Skeletal muscle tissue (tissue), 4 donors: ENCODE results near the gene RBM4B. TPM values are rescaled to one million over a fixed set of nuclear protein-coding genes. Genes with fewer than 3 reads are reported as not detected.

Source experiments
- H3K27ac ChIP-seq: one replicate; pipeline ENCODE4 v1.7.0; 2013; ENCODE audit warnings: mild to moderate bottlenecking, low read depth, low read length, inconsistent platforms
- H3K27me3 ChIP-seq, 3 donors: one replicate each; pipeline ENCODE4 v1.7.0; 2013; ENCODE audit warnings: low read length in 3 of 3; ENCODE audit not compliant: control insufficient read depth in 3 of 3, insufficient read depth in 3 of 3
- H3K36me3 ChIP-seq, 3 donors: one replicate each; pipeline ENCODE4 v1.7.0; 2013; ENCODE audit warnings: low read length in 3 of 3; ENCODE audit not compliant: control insufficient read depth in 3 of 3, insufficient read depth in 3 of 3
- H3K4me1 ChIP-seq, 3 donors: one replicate each; pipeline ENCODE4 v1.7.0; 2013; ENCODE audit warnings: low read length in 3 of 3, mild to moderate bottlenecking in 3 of 3; ENCODE audit not compliant: control insufficient read depth in 3 of 3, insufficient read depth in 3 of 3
- H3K4me3 ChIP-seq, 3 donors: one replicate each; pipeline ENCODE4 v1.7.0; 2013; ENCODE audit warnings: low read length in 3 of 3
- H3K9ac ChIP-seq, 3 donors: one replicate each; pipeline ENCODE4 v1.7.0; 2013; ENCODE audit warnings: low read length in 3 of 3, mild to moderate bottlenecking in 3 of 3, moderate library complexity in 2 of 3, low read depth in 1 of 3
- H3K9me3 ChIP-seq, 3 donors: one replicate each; pipeline ENCODE4 v1.7.0; 2013; ENCODE audit warnings: low read length in 3 of 3; ENCODE audit not compliant: control insufficient read depth in 3 of 3
- total RNA-seq: library from RNA; depleted of rRNA; stranded (reverse); fragments of >200 nt; gene quantifications from one replicate; pipeline ENCODE4 v1.2.3, GENCODE V29; 2014
- donor health status: Osteomylitis.

Gene RBM4B
- total RNA-seq, 1 donor from 2014 or later = 32.4 TPM

- H3K27ac ChIP-seq = no peak overlapping the region
- H3K36me3 ChIP-seq = peaks cover 17 to 31% (median 26%) of the 10 kb centered on the region in 3 donors
- H3K4me1 ChIP-seq = peaks cover 3 to 12% (median 7%) of the 10 kb centered on the region in 3 donors
- no peak overlapping the region for H3K4me3 ChIP-seq
- no peaks in the 10 kb centered on the region for H3K27me3 ChIP-seq
- H3K9ac ChIP-seq = no peak overlapping the region
- no peaks in the 10 kb centered on the region for H3K9me3 ChIP-seq
Measured at GRCh38 chr11:66631883-66632282, 45.8 kb downstream of the RBM4B start.

- Histone ChIP-seq H3K4me3 (no peak overlapping the region), H3K36me3 (peaks cover 41 to 56% (median 50%) of the 10 kb centered on the region in 3 donors), H3K27me3 (no peaks in the 10 kb centered on the region)
Measured at GRCh38 chr11:66629356-66629755, 48.3 kb downstream of the RBM4B start.

GRCh38 chr11:66628061-66628603 lies 49.6 kb downstream of the RBM4B start:
- Histone ChIP-seq H3K36me3 (peaks cover 50 to 67% (median 60%) of the 10 kb centered on the region in 3 donors), H3K4me1 (peaks cover 11 to 28% (median 19%) of the 10 kb centered on the region in 3 donors), H3K9ac (no peak overlapping the region), H3K4me3 (no peak overlapping the region), H3K9me3 (no peaks in the 10 kb centered on the region), H3K27ac (no peak overlapping the region), H3K27me3 (no peaks in the 10 kb centered on the region)

More at GRCh38 chr11:66629356-66629755, 48.3 kb downstream of the RBM4B start:
- H3K9ac ChIP-seq = no peak overlapping the region
- no peak overlapping the region for H3K27ac ChIP-seq
- H3K4me1 ChIP-seq = peaks cover 3 to 15% (median 7%) of the 10 kb centered on the region in 3 donors
- H3K9me3 ChIP-seq = no peaks in the 10 kb centered on the region

GRCh38 chr11:66626926-66627325 lies 50.8 kb downstream of the RBM4B start:
- Histone ChIP-seq H3K27me3 (no peaks in the 10 kb centered on the region), H3K36me3 (peaks cover 52 to 72% (median 60%) of the 10 kb centered on the region in 3 donors), H3K27ac (no peak overlapping the region), H3K4me3 (no peak overlapping the region), H3K9me3 (no peaks in the 10 kb centered on the region), H3K4me1 (peaks cover 20 to 34% (median 29%) of the 10 kb centered on the region in 3 donors), H3K9ac (no peak overlapping the region)

GRCh38 chr11:66626382-66626781 lies 51.3 kb downstream of the RBM4B start:
- no peaks in the 10 kb centered on the region for H3K9me3 ChIP-seq
- H3K27me3 ChIP-seq = no peaks in the 10 kb centered on the region
- H3K9ac ChIP-seq = no peak overlapping the region
- H3K36me3 ChIP-seq = peaks cover 52 to 71% (median 60%) of the 10 kb centered on the region in 3 donors
- no peak overlapping the region for H3K27ac ChIP-seq
- H3K4me1 ChIP-seq = peaks cover 22 to 37% (median 28%) of the 10 kb centered on the region in 3 donors
- no peak overlapping the region for H3K4me3 ChIP-seq

- peaks cover 27 to 42% (median 35%) of the 10 kb centered on the region in 3 donors for H3K4me1 ChIP-seq
- H3K9ac ChIP-seq = no peak overlapping the region
- H3K27me3 ChIP-seq = no peaks in the 10 kb centered on the region
- no peaks in the 10 kb centered on the region for H3K9me3 ChIP-seq
- no peak overlapping the region for H3K27ac ChIP-seq
- H3K4me3 ChIP-seq = no peak overlapping the region
- H3K36me3 ChIP-seq = peaks cover 52 to 71% (median 60%) of the 10 kb centered on the region in 3 donors
Measured at GRCh38 chr11:66625752-66626149, 51.9 kb downstream of the RBM4B start.

GRCh38 chr11:66625041-66625751 lies 52.5 kb downstream of the RBM4B start:
- H3K4me1 ChIP-seq = peaks cover 27 to 42% (median 35%) of the 10 kb centered on the region in 3 donors
- H3K27ac ChIP-seq = no peak overlapping the region
- no peak overlapping the region for H3K9ac ChIP-seq
- H3K4me3 ChIP-seq = no peak overlapping the region
- H3K36me3 ChIP-seq = peaks cover 52 to 71% (median 60%) of the 10 kb centered on the region in 3 donors
- no peaks in the 10 kb centered on the region for H3K27me3 ChIP-seq
- H3K9me3 ChIP-seq = no peaks in the 10 kb centered on the region

GRCh38 chr11:66624450-66624849 lies 53.2 kb downstream of the RBM4B start:
- no peak overlapping the region for H3K27ac ChIP-seq

GRCh38 chr11:66619080-66619554 lies 58.6 kb downstream of the RBM4B start:
- H3K36me3 ChIP-seq = peaks cover 7 to 14% (median 10%) of the 10 kb centered on the region in 3 donors
- no peaks in the 10 kb centered on the region for H3K27me3 ChIP-seq
- H3K9ac ChIP-seq = peak overlapping the region; percentile 8 to 99 (median 28)
- H3K4me3 ChIP-seq = peak overlapping the region; percentile 14 to 100 (median 96)
- H3K9me3 ChIP-seq = no peaks in the 10 kb centered on the region
- H3K4me1 ChIP-seq = peaks cover 46 to 61% (median 52%) of the 10 kb centered on the region in 3 donors
- H3K27ac ChIP-seq = peak overlapping the region; percentile 96

More at GRCh38 chr11:66624450-66624849, 53.2 kb downstream of the RBM4B start:
- Histone ChIP-seq H3K4me1 (peaks cover 27 to 46% (median 35%) of the 10 kb centered on the region in 3 donors), H3K9me3 (no peaks in the 10 kb centered on the region), H3K36me3 (peaks cover 52 to 65% (median 53%) of the 10 kb centered on the region in 3 donors), H3K4me3 (no peak overlapping the region), H3K27me3 (no peaks in the 10 kb centered on the region), H3K9ac (no peak overlapping the region)
